HFFc6 (cell line): ENCODE data around the gene EPHA4. TPM values are rescaled to one million over a fixed set of nuclear protein-coding genes. Genes with fewer than 3 reads are reported as not detected.
A peak's percentile ranks its signal among the peaks of the same experiment; 100 is the strongest.

Source experiments
- DNase-seq: peaks from one replicate; pipeline ENCODE4 v3.0.0-alpha.2; 2018
- H3K27ac Mint-ChIP-seq: 2 replicates; pipeline ENCODE4 v1.8.0; 2020; ENCODE audit warnings: mild to moderate bottlenecking, mixed read lengths
- H3K27me3 Mint-ChIP-seq: 2 replicates; pipeline ENCODE4 v1.8.0; 2021; ENCODE audit warnings: mild to moderate bottlenecking, moderate library complexity, mixed read lengths; ENCODE audit not compliant: insufficient read depth
- H3K36me3 Mint-ChIP-seq: 2 replicates; pipeline ENCODE4 v1.8.0; 2021; ENCODE audit warnings: low read depth, mixed read lengths
- H3K4me1 Mint-ChIP-seq: 2 replicates; pipeline ENCODE4 v1.8.0; 2020; ENCODE audit warnings: low read depth, mixed read lengths
- H3K4me3 Mint-ChIP-seq: 2 replicates; pipeline ENCODE4 v1.8.0; 2020; ENCODE audit warnings: mild to moderate bottlenecking, moderate library complexity, mixed read lengths
- H3K9me3 Mint-ChIP-seq: 2 replicates; pipeline ENCODE4 v1.8.0; 2020; ENCODE audit warnings: mild to moderate bottlenecking, mixed read lengths
- total RNA-seq, 6 experiments: library from RNA; stranded (reverse); fragmentation: NEBNext Ultra II Directional; extraction: Animal tissue kit (Norgen Biotek cat#: 25700); gene quantifications; 2 replicates in 1 of 6; 3 replicates in 5 of 6; pipeline ENCODE4 v1.2.3, GENCODE V29; 2021
- TF ChIP-seq, protein P1 (sequence below): fragments of 200-600 bp; sonication (generic); IDR thresholded peaks from 2 replicates; pipeline ENCODE4 v1.5.0; 2021; ENCODE audit warnings: antibody characterized with exemption, mild to moderate bottlenecking

Gene EPHA4
- total RNA-seq, 6 experiments from 2014 or later = 41.4 to 65.3 (median 51.9) TPM

DNA sequence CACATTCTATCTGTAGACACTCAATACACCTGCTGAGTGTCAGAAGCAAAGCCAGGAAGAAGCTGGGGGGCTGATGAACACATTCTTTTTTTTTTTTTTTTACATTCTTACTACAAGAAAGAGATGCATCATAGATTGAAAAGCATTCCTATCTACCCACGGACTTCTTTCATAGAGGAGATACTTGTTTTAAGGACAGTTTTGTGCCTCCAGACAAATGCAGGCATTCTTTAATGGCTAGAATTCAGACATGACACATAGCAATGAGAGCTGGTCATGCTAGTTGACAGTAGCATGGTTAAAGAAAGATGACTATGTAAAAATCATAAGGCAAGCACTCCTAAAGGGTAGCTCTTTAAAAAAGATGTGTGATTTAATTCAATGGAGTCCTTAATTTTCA, 110.2 kb downstream of the EPHA4 start:
- DNase-seq = peak; percentile 77
- no peaks in the 10 kb centered on the region for H3K9me3 Mint-ChIP-seq
- TF ChIP-seq, protein P1, sequence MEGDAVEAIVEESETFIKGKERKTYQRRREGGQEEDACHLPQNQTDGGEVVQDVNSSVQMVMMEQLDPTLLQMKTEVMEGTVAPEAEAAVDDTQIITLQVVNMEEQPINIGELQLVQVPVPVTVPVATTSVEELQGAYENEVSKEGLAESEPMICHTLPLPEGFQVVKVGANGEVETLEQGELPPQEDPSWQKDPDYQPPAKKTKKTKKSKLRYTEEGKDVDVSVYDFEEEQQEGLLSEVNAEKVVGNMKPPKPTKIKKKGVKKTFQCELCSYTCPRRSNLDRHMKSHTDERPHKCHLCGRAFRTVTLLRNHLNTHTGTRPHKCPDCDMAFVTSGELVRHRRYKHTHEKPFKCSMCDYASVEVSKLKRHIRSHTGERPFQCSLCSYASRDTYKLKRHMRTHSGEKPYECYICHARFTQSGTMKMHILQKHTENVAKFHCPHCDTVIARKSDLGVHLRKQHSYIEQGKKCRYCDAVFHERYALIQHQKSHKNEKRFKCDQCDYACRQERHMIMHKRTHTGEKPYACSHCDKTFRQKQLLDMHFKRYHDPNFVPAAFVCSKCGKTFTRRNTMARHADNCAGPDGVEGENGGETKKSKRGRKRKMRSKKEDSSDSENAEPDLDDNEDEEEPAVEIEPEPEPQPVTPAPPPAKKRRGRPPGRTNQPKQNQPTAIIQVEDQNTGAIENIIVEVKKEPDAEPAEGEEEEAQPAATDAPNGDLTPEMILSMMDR = no peak
- peaks cover 13% of the 10 kb centered on the region for H3K36me3 Mint-ChIP-seq
- no peaks in the 10 kb centered on the region for H3K27me3 Mint-ChIP-seq
- H3K4me1 Mint-ChIP-seq = peaks cover 25% of the 10 kb centered on the region
- H3K27ac Mint-ChIP-seq = no peak overlapping the region; the same call in 1 of the 2 replicates
- no peak overlapping the region for H3K4me3 Mint-ChIP-seq

DNA sequence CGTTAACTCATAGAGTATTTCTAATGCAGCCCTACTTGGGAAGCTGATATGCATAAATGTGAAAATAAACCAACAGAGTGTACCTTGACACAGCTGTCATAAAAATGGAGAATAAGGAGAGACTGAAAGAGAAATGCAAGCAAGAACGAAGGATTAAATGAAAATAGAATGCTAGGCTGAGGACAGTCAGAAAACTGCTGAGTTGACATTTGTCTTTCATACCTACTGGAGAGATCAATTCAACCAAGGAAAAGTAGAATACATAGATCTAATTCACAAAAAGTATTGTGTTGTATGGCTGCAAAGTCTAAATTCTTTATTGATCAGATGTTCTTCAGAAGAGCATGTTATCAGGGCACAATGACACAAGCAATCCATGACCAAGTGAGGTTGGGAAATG, 112.0 kb downstream of the EPHA4 start:
- peaks cover 21% of the 10 kb centered on the region for H3K4me1 Mint-ChIP-seq
- peaks cover 30% of the 10 kb centered on the region for H3K36me3 Mint-ChIP-seq
- DNase-seq = no peak
- TF ChIP-seq, protein P1 = no peak
- H3K27ac Mint-ChIP-seq = no peak overlapping the region
- H3K9me3 Mint-ChIP-seq = no peaks in the 10 kb centered on the region
- H3K27me3 Mint-ChIP-seq = no peaks in the 10 kb centered on the region
- H3K4me3 Mint-ChIP-seq = no peak overlapping the region

GRCh38 chr2:221458578-221458977, 113.5 kb downstream of the EPHA4 start:
- H3K9me3 Mint-ChIP-seq = no peaks in the 10 kb centered on the region
- no peaks in the 10 kb centered on the region for H3K27me3 Mint-ChIP-seq
- DNase-seq = no peak
- peaks cover 41% of the 10 kb centered on the region for H3K36me3 Mint-ChIP-seq
- H3K4me1 Mint-ChIP-seq = peaks cover 20% of the 10 kb centered on the region
- H3K27ac Mint-ChIP-seq = no peak overlapping the region
- H3K4me3 Mint-ChIP-seq = no peak overlapping the region
- TF ChIP-seq, protein P1 = no peak

- TF ChIP-seq, protein P1 = no peak
- no peak overlapping the region for H3K4me3 Mint-ChIP-seq
- H3K36me3 Mint-ChIP-seq = peaks cover 55% of the 10 kb centered on the region
- no peaks in the 10 kb centered on the region for H3K27me3 Mint-ChIP-seq
- H3K9me3 Mint-ChIP-seq = no peaks in the 10 kb centered on the region
- DNase-seq = no peak
- no peaks in the 10 kb centered on the region for H3K4me1 Mint-ChIP-seq
- no peak overlapping the region for H3K27ac Mint-ChIP-seq
Observed at GRCh38 chr2:221455214-221455613, 116.9 kb downstream of the EPHA4 start.

- no peaks in the 10 kb centered on the region for H3K27me3 Mint-ChIP-seq
Observed at GRCh38 chr2:221454459-221455105, 117.5 kb downstream of the EPHA4 start.

More at GRCh38 chr2:221454459-221455105, 117.5 kb downstream of the EPHA4 start:
- TF ChIP-seq, protein P1 = no peak
- no peak for DNase-seq
- Mint-ChIP-seq H3K9me3 (no peaks in the 10 kb centered on the region), H3K36me3 (peaks cover 50% of the 10 kb centered on the region), H3K4me3 (no peak overlapping the region), H3K27ac (no peak overlapping the region), H3K4me1 (no peaks in the 10 kb centered on the region)
